Measurements from ENCODE around the gene GNB1L.

Gene GNB1L

GRCh38 chr22:19876941-19877625 lies 22.4 kb upstream of the GNB1L start:
- DNase-seq (ENCODE audit: low spot score): no peak

- no peak for DNase-seq (ENCODE audit: low spot score)
These were observed 21.8 kb upstream of the GNB1L start for GRCh38 chr22:19876314-19876940.

GRCh38 chr22:19875531-19876313 lies 21.0 kb upstream of the GNB1L start:
- DNase-seq (ENCODE audit: low spot score): no peak

- DNase-seq (ENCODE audit: low spot score): no peak
These were observed 20.4 kb upstream of the GNB1L start for GRCh38 chr22:19875061-19875530.

GRCh38 chr22:19874307-19875060 lies 19.8 kb upstream of the GNB1L start:
- DNase-seq (ENCODE audit: low spot score): no peak

GRCh38 chr22:19873960-19874306 lies 19.3 kb upstream of the GNB1L start:
- DNase-seq (ENCODE audit: low spot score): no peak

- DNase-seq (ENCODE audit: low spot score): no peak
These were observed 18.7 kb upstream of the GNB1L start for GRCh38 chr22:19873138-19873959.

GRCh38 chr22:19872779-19873137 lies 18.1 kb upstream of the GNB1L start:
- no peak for DNase-seq (ENCODE audit: low spot score)

GRCh38 chr22:19871845-19872778 lies 17.4 kb upstream of the GNB1L start:
- DNase-seq (ENCODE audit: low spot score): no peak

GRCh38 chr22:19871023-19871844 lies 16.6 kb upstream of the GNB1L start:
- DNase-seq (ENCODE audit: low spot score): no peak

- DNase-seq (ENCODE audit: low spot score): no peak
These were observed 15.7 kb upstream of the GNB1L start for GRCh38 chr22:19870153-19871022.

GRCh38 chr22:19869497-19870152 lies 15.0 kb upstream of the GNB1L start:
- DNase-seq (ENCODE audit: low spot score): no peak

- DNase-seq (ENCODE audit: low spot score): no peak
These were observed 14.2 kb upstream of the GNB1L start for GRCh38 chr22:19868773-19869471.

GRCh38 chr22:19868333-19868732 lies 13.7 kb upstream of the GNB1L start:
- no peak for DNase-seq (ENCODE audit: low spot score)

- DNase-seq (ENCODE audit: low spot score): no peak
These were observed 12.9 kb upstream of the GNB1L start for GRCh38 chr22:19867617-19868016.

GRCh38 chr22:19866665-19867009 lies 12.0 kb upstream of the GNB1L start:
- no peak for DNase-seq (ENCODE audit: low spot score)

Measured in SK-N-DZ (cell line).